HS-27A (cell line): ENCODE measurements around the gene SHPK.

Source experiments
- DNase-seq: peaks from one replicate; pipeline ENCODE4 v3.0.0-alpha.2; 2012; ENCODE audit warnings: low read depth, missing footprints

Gene SHPK

DNA sequence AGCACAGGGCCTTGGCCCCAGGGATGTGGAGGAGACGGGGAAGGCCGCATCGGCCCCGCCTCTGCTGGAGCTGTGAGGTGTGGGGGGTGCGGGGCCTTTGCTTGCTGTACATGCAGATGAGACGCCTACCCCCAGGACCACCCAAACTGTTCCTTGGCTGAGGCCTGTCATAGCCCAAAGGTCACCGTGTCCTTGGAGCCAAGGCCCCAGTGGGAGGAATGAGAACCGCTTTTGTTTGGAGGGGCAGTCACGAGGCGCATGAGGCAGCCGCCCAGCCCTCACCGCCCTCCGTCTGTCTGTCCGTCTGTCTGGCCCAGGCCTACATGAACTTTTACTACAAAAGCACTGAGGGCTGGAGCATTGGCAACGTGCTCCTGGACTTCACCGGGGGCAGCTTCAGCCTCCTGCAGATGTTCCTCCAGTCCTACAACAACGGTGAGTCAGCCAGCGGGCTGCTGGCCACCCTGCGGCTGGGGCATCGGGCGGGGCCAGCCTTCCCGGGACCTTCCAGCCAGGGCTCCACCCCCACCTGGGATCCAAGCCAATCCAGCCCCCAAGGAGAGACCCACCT is 23.6 kb upstream of the SHPK start:
- peak; percentile 22 for DNase-seq

DNA sequence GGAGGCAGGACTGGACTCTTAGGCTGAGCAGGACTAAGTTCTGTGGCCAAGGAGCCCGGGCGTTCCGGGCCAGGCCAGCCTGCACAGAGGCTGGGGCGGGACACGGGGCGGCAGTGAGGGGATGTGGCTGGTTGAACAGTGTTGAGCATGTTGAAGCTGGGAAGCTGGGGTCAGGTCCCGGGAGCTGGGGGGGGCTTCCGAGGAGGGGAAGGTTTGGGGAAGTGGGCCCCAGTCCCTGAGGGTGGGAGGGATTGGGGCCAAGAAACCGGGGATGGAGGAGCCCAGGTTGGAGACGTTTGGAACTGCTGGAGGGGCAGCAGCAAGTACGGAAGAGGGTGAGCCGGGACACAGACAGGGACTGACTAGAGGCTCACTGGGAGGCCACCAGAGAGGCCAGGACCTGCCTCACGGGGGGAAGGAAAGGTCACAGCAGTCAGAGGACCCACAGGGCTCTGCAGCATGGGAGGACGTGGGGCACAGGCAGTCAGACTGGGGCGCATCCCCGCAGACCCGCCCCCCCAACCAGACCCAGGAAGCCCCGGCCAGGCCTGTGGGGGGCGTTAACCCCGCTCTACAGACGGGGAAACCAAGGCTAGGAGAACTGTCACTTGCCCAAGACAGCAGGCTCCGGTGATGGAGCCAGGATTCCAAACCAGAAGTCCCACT is 22.9 kb upstream of the SHPK start:
- no peak for DNase-seq

DNA sequence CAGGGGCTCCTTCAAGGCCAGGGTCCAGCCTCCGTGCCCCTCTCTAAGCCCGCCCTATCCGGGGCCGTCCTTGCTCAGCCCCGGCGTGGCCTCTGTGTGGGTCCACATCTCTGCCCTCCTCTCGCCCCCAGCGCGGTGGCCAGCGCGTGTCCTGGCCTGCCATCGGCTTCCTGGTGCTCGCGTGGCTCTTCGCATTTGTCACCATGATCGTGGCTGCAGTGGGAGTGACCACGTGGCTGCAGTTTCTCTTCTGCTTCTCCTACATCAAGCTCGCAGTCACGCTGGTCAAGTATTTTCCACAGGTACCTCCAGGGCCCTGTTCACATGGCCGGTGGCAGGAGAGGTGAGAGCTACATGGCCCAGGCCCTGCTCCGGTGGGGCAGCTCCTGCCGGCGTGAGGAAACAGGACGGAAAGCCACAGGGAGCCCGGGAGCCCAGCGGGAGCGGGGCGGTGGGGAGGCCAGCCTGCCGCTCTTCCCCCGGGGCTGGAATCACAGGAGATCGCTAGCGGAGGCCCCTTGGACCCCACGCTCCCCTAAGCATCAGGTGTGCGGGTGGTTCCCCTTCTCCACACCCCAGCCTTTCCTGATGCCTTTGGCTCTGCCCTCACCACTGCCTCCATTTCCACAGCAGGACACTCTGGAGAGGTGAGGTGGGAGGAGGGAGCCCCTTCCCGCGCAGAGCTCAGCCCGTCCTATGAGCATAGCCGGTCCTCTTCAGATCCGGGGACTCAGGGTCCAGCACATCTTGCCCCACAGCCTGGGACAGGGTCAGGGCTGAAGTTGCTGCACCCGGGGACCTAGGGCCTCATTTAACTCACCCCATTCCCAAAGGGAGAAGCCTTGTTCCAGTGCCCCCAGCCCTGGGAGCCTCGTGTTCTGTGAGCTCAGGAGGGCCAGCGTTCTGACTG is 22.1 kb upstream of the SHPK start:
- no peak for DNase-seq

DNA sequence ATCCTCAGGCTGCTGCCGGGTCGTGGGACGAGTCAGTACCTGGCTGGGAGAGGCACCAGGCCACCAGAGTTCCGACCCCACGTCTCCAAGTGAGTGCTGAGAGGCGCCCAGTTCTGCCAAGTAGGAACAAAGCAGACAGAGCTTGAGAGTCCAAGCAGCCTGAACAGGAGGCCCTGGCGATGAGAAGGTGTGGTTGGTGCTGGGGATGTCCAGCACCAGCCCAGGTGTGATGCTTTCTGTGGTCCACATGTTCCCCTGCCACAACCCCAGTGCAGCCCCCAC is 21.5 kb upstream of the SHPK start:
- DNase-seq, result no peak

DNA sequence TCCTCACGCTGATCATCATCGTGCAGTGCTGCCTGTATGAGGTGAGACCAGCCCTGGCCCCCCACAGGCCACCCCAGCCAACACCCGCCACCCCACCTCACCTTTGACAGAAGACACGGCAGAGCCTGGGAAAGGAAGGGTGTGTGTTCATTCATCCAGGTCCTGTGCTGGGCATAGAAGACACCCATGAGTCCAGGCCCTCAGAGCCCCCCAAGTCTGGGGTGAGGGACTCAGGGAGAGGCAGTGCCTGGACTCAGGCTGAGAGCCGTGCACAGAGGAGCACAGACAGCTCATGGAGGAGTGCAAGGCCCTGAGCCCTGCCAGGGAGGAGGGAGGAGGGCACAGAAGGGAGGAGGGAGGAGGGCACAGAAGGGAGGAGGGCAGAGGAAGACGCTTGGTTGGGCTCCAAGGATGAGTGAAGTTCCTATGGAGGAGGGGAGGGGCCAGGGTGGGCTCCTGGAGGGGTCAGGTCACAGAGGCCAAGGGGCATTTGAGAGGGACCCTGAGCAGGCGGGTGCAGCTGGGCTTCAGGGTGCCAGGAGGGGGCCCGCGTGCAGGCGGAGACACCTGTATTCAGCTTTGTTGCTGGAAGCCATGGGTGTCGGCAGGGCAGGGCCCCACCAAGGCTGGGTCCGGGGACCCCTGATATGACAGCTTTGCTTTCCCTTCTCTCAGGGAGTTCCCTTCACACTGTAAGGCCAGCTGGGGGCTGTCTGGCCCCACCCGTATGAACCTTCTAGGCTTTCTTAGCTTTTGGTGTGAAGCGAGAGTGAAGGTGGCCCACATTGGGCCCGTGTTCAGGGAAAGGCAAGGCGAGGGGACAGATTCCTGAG is 20.9 kb upstream of the SHPK start:
- no peak for DNase-seq

DNA sequence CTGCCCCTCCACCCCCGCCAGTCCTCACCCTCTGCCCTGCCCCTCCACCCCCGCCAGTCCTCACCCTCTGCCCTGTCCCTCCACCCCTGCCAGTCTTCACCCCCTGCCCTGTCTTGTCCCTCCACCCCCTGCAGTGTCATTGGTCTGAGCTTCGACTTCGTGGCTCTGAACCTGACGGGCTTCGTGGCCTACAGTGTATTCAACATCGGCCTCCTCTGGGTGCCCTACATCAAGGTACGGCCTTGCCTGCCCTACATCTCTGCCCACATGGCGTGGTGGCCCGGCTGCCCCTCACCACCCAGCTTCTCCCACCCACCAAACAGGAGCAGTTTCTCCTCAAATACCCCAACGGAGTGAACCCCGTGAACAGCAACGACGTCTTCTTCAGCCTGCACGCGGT is 20.3 kb upstream of the SHPK start:
- DNase-seq, result no peak

DNA sequence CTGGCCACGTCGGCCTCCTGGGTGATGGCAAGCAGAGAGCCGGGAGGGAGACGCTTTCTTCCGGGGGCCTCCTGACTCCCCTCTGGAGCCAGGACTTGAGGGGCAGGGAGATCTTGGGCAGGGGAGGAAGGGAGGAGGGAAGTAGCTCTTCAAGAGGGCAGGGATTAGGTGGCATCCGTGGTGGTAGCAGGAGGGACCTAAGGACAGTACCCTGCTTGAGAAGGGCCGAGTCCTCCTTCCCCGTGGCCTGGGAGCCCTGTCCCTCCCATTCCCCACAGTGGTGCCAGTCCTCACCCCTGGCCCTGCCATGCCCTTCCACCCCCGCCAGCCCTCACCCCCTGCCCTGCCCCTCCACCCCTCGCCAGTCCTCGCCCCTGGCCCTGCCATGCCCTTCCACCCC is 19.7 kb upstream of the SHPK start:
- no peak for DNase-seq

DNA sequence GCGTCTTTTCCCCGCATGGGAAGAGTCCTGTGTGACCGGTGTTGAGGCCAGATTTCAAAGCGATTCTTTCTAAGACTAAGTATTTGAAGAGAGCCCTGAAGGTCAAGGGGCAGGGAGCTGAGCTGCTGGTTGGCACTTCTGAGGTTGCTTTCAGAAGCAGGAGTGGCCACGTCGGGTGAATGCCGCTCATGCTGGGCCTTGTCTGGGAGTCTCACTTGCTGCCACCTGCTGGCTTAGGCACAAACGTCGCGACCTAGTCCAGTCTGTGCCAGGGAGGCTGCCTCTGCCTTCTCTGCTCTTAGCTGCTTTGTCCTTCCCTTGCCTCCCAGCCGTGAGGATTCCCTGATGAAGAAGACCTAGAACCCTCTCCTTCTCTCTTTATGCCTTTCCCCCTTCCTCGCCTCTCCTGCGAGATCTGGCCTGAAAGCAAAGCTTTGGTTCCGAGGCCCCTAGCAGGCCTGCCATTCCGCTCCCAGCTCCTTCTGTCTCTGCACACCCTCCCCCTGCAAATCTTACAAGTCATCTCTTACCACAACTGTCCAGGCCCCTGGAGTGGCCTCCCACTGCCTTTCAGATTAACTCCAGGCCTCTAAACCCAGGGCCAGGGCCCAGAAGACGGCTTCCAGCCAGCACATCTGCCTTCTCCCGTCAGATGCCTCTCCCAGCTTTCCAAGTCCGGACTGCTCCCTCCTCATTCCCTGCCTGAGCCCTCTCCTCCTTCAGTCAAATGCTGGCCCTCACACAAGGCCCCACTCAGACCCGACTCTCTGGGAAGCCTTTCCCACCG is 11.9 kb upstream of the SHPK start:
- no peak for DNase-seq

DNA sequence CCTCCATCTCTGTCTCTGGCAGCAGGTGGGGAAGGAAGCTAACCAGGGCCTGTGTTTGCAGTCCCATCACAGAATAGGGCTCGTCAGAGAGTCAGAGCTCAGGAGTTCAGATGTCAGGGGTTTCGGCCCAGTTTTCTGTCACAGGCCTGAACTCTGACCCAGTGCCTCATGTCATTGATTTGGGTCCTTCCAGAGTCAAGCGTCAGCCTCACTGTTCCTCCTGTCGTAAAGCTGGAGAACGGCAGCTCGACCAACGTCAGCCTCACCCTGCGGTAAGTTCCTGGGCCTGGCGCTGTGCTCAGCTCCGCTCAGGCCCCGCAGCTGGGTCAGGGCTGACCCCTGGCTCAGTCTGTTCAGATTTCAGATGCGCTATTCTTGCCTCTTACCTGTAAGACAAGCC is 11.2 kb upstream of the SHPK start:
- DNase-seq, result no peak

DNA sequence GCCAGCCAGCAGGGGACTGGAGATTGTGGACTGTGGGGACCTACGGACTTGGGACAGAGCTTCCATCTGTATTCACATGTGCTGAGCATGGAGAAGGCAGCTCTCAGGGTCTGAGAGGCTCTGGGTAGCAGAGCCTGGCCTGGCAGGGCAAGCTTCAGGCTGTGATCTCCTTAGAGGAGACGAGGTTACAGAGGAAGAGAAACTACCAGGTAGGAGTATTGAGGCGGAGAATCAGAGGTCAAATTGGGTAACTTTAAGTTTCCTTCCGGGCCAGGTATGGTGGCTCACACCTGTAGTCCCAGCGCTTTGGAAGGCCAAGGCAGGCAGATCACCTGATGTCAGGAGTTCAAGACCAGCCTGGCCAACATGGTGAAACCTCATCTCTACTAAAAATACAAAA is 9.3 kb upstream of the SHPK start:
- no peak for DNase-seq

DNA sequence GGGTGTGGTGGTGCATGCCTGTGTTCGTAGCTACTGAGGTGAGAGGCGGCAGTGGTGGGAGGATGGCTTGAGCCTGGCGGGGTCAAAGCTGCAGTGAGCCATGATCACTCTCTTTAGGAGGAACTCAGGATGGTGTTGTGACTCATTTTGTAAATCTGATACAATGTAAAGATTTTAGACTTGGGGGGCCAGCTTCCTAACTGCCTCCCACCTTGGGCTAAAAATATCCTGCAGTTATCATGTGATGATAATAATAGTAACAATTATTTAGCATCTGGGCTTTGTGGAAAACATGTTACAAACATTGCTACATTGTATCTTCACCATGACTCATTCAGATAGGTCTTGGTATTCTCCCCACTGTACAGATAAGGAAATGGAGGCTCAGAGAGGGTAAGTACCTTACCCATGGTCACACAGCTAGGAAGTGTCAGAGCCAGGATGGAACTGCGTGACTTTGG is 7.9 kb upstream of the SHPK start:
- no peak for DNase-seq

DNA sequence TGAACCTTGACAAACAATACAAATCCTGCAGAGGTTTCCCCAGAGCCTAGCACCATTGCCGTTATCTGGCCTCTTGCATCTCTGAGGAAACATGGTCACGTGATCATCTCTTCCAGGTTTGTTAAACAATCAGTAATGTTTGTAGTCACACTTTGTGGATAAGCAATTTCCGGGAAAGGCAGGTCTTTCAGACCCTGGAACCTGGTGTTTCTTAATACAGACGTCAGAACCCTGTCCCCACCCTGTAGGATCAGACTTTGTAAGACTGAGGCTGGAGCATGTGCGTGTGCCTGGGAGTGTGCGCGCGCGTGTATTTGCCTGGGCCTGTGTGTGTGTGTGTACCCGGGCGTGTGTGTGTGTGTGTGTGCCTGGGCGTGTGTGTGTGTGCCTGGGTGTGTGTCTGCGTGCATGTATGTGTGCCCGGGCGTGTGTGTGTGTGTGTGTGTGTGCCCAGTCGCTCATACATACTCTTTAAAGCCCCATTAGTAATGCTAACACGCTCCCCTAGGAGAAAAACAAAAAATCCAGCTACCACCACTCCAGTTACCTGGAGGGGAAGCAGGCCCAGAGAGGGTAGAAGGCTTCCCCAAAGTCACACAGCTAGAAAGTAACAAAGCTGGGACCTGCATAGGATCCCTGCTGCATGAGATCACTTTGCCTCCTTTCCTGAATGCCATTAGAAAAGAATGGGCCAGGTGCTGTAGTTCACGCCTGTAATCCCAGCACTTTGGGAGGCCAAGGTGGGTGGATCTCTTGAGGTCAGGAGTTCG is 5.9 kb upstream of the SHPK start:
- DNase-seq, result no peak

DNA sequence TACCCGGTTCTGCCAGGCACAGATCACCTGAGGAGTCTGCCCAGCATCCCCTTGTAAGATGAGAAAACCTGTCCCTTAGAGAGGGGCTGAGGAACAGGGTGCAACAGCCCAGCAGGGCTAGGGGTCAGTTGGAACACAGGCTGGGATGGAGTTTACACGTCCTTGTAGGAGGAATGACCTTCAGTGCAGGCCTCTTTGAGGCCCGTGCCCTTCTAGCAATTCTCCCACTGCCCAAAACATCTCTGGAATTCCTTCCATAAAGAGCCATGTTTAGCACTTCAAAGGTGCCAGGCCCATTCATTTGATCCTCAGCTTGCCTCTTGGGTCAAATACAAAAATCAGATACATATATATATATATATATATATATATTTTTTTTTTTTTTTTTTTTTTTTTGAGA is 5.0 kb upstream of the SHPK start:
- no peak for DNase-seq

DNA sequence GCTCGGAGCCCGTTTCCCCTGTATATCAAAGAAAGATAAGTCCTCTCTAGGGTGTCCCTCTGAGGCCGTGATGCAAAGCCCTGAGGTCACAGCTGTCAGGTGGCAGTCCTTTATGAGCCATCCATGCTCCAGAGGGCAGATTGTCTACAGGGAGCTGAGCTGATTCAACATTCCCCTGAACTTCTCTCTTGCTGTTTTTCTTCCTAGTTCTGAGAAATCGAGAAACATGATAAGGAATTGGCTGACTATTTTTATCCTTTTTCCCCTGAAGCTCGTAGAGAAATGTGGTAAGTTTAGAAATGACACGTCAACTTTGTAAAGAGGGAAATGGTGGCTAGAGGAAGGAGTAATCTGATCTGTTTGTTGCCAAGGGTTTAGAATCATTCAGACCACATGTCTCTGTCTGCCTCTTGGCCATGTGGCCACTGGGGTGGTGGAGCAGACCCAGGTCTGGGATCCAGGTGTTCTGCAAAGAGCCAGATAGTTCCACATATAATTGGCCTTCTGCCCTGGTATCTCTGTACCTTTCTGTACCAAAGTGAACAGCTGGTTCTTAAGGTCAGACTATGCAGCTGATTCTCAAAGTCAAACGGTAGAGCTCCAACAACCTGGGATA is 4.0 kb upstream of the SHPK start:
- DNase-seq, result no peak

DNA sequence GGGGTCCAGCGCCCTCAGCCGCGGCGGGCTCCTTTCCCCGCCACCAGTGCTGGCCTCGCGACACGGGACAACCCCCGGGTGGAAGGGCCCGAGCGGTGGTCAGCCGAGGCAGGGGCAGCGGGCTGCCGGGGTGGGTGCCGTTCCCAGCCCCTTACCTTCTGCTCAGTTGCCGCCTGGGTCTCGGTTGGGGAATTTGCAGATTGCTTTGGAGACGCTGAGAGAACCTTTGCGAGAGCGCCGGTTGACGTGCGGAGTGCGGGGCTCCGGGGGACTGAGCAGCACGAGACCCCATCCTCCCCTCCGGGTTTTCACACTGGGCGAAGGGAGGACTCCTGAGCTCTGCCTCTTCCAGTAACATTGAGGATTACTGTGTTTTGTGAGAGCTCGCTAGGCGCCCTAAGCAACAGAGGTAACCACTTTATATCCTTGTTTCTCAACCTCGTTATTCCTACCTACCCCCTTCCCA is 891 bp upstream of the SHPK start:
- no peak for DNase-seq

DNA sequence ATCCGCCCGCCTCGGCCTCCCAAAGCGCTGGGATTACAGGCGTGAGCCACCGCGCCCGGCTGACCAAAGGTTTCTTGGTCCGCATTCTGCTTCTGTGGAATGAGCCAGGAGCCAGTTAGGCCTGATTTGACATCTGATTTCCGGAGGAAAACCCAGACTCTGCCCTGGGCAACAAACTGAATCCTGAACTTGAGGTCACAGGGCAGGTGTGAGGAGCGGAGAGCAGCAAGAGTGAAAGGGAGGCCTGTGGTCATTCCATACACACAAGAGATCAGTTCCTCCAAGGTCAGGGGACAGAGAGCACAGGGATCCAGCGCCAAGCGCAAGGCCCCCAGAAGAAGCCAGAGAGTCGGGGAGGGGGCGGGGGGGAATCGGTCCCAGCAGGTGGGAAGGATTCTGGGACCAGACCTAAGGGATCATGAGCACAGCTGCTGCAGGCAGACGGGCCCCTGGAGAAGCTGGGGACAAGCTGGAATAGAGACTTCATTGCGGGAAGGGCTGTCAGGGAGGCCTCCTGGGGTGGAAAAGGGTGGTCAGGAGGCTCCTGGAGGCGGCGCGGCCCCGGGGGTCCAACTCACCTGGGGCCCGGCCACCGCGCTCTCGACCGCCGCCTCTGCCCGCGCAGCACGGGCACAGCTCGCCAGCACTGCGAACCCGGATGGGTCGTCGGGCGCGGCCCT is 436 bp downstream of the SHPK start:
- no peak for DNase-seq

DNA sequence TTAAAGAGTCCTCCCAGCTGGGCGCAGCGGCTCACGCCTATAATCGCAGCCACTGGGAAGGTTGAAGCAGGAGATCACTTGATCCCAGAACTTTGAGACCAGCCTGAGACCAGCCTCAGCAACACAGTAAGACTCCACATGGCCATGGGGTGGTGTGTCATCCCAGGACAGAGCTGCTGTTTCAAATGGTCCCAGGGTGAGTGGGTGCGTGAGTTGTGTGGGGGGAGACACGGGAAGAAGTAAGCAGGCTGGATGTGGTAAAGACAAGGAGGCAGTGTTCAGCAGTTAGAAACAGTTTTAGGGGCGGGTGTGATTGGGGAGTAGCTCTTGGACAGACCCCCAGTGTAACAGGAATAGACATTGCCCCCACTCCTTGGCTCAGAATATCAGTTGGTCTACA is 3.8 kb downstream of the SHPK start:
- no peak for DNase-seq

DNA sequence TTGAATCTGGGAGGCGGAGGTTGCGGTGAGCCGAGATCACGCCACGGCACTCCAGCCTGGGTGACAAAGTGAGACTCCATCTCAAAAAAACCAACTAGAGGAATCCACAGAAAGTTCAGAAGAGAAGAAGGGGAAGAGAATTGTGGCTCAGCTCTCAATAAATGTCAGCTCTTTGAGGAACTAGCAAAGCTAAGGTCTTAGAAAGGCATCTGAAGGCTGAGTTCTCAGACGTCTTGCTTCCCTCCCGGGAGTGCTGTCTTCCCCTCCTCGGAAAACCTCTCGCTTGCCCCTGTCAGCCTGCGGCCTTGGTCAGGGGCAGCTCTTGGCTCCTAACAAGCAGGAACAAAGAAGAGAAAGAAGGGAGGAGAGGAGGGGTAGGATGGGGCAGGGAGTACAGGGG is 5.3 kb downstream of the SHPK start:
- no peak for DNase-seq

DNA sequence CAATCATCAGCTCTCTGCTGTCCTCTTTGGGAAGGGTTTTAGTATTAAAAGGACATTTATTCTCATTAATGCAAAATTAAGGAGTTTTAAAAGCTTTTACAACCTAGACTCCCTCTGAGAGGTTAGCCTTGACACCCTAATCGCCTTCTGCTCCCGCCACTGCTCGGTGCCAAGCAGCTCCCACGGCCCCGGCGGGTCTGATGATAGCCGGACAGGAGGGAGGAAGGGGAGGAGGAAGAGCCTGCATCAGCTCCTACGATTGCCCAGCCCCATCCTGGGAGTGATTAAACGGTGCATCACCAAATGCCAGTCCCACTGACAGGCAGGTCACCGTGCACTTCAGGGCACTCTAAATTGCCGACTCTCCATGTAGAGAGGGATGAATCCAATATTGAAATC is 8.3 kb downstream of the SHPK start:
- no peak for DNase-seq
